Mesodermal cell (in vitro differentiated cells): Measurements from ENCODE around the gene RBM19. TPM values are rescaled to one million over a fixed set of nuclear protein-coding genes. Genes with fewer than 3 reads are reported as not detected.

ENCODE experiments used
- H3K27ac ChIP-seq: 2 replicates; pipeline ENCODE4 v1.7.0; 2013; ENCODE audit warnings: mild to moderate bottlenecking, low read depth, low read length, moderate library complexity; ENCODE audit not compliant: severe bottlenecking
- H3K36me3 ChIP-seq: 2 replicates; pipeline ENCODE4 v1.7.1; 2013; ENCODE audit warnings: mild to moderate bottlenecking, low read length, moderate library complexity; ENCODE audit not compliant: control insufficient read depth, insufficient read depth
- H3K4me1 ChIP-seq: one replicate; pipeline ENCODE4 v1.7.1; 2013; ENCODE audit warnings: mild to moderate bottlenecking, low read length; ENCODE audit not compliant: insufficient read depth, control insufficient read depth, poor library complexity, severe bottlenecking
- H3K4me3 ChIP-seq: 2 replicates; pipeline ENCODE4 v1.7.0; 2013; ENCODE audit warnings: low read length, control low read depth, mild to moderate bottlenecking; ENCODE audit not compliant: insufficient read depth, poor library complexity, severe bottlenecking; ENCODE audit errors: extremely low read depth
- H3K9me3 ChIP-seq: 2 replicates; pipeline ENCODE4 v1.7.1; 2013; ENCODE audit warnings: mild to moderate bottlenecking, low read length, moderate library complexity; ENCODE audit not compliant: control insufficient read depth
- WGBS, 2 experiments: methylation state at CpG; one replicate each; pipeline ENCODE4 v1.1.5; 2013; ENCODE audit warnings: missing lambda C conversion rate in 2 of 2; ENCODE audit not compliant: insufficient coverage in 2 of 2; 5-methylcytosine and 5-hydroxymethylcytosine counted together
- polyA plus RNA-seq, 2 experiments: library from polyadenylated mRNA; stranded (reverse); fragments of 50-300 nt; gene quantifications; one replicate each; pipeline ENCODE4 v1.2.3, GENCODE V29; 2013

Gene RBM19
- 23.5 TPM for polyA plus RNA-seq (2013, experiment 1 of 2)
- polyA plus RNA-seq (2013, experiment 2 of 2), result 21.1 TPM

GRCh38 chr12:113965951-113966797 lies at the start of gene RBM19:
RBM19 (minus strand) TSS chr12:113966325; CDS start chr12:113966227, 98 bp downstream.
- H3K36me3 ChIP-seq, result peaks cover 11% of the 10 kb centered on the region
- H3K27ac ChIP-seq, result peak within 1 kb of the TSS; percentile 66

GRCh38 chr12:114015851-114016250 lies 49.7 kb upstream of the RBM19 start:
- Histone ChIP-seq H3K9me3 (no peaks in the 10 kb centered on the region), H3K36me3 (no peaks in the 10 kb centered on the region), H3K27ac (no peak overlapping the region), H3K4me1 (no peaks in the 10 kb centered on the region), H3K4me3 (no peak overlapping the region)
- 55% methylated on average over 5 to 7 of the region's 7 CpGs for WGBS, 2 experiments

More at GRCh38 chr12:113965951-113966797, at the start of gene RBM19:
- Histone ChIP-seq H3K4me1 (peaks cover 10% of the 10 kb centered on the region), H3K9me3 (no peaks in the 10 kb centered on the region), H3K4me3 (peak within 1 kb of the TSS; percentile 76)
- WGBS, 2 experiments, result 3% methylated on average over 38 to 40 of the region's 46 CpGs

- no peaks in the 10 kb centered on the region for H3K9me3 ChIP-seq
- WGBS, 2 experiments, result 8 to 34% methylated on average over 2 to 4 of the region's 6 CpGs
- no peaks in the 10 kb centered on the region for H3K36me3 ChIP-seq
- H3K4me3 ChIP-seq, result no peak overlapping the region
- H3K4me1 ChIP-seq, result no peaks in the 10 kb centered on the region
- no peak overlapping the region for H3K27ac ChIP-seq
Measured at GRCh38 chr12:114013575-114014345, 47.6 kb upstream of the RBM19 start.

GRCh38 chr12:114012744-114013431 lies 46.8 kb upstream of the RBM19 start:
- Histone ChIP-seq H3K36me3 (no peaks in the 10 kb centered on the region), H3K27ac (no peak overlapping the region), H3K4me1 (no peaks in the 10 kb centered on the region), H3K9me3 (no peaks in the 10 kb centered on the region), H3K4me3 (no peak overlapping the region)
- WGBS, 2 experiments, result 100% methylated on average over 1 of the region's 3 CpGs; no CpG with 5 or more reads in 1 of the 2 experiments

GRCh38 chr12:114011711-114012110 lies 45.6 kb upstream of the RBM19 start:
- H3K9me3 ChIP-seq, result no peaks in the 10 kb centered on the region
- no peak overlapping the region for H3K27ac ChIP-seq
- H3K4me3 ChIP-seq, result no peak overlapping the region
- H3K4me1 ChIP-seq, result no peaks in the 10 kb centered on the region
- no peaks in the 10 kb centered on the region for H3K36me3 ChIP-seq
- WGBS, 2 experiments, result 79 to 87% methylated on average over 8 to 9 of the region's 10 CpGs

- Histone ChIP-seq H3K4me1 (no peaks in the 10 kb centered on the region), H3K36me3 (no peaks in the 10 kb centered on the region)
- WGBS, 2 experiments, result 85 to 92% methylated on average over 10 of the region's 11 CpGs
Measured at GRCh38 chr12:114006482-114007425, 40.6 kb upstream of the RBM19 start.

GRCh38 chr12:114004402-114004801 lies 38.3 kb upstream of the RBM19 start:
- Histone ChIP-seq H3K4me3 (no peak overlapping the region), H3K9me3 (no peaks in the 10 kb centered on the region), H3K36me3 (no peaks in the 10 kb centered on the region), H3K4me1 (no peaks in the 10 kb centered on the region), H3K27ac (no peak overlapping the region)
- 71 to 75% methylated on average over 1 to 2 of the region's 3 CpGs for WGBS, 2 experiments

More at GRCh38 chr12:114006482-114007425, 40.6 kb upstream of the RBM19 start:
- H3K9me3 ChIP-seq, result no peaks in the 10 kb centered on the region
- H3K4me3 ChIP-seq, result no peak overlapping the region
- H3K27ac ChIP-seq, result no peak overlapping the region

- Histone ChIP-seq H3K4me3 (no peak overlapping the region), H3K4me1 (no peaks in the 10 kb centered on the region), H3K27ac (no peak overlapping the region), H3K9me3 (no peaks in the 10 kb centered on the region), H3K36me3 (no peaks in the 10 kb centered on the region)
- WGBS, 2 experiments, result 94 to 96% methylated on average over 4 of the region's 5 CpGs
Measured at GRCh38 chr12:114003286-114003685, 37.2 kb upstream of the RBM19 start.

- Histone ChIP-seq H3K4me1 (no peaks in the 10 kb centered on the region), H3K27ac (no peak overlapping the region), H3K36me3 (no peaks in the 10 kb centered on the region), H3K9me3 (no peaks in the 10 kb centered on the region), H3K4me3 (no peak overlapping the region)
- WGBS, 2 experiments, result 79 to 100% methylated on average over 1 to 2 of the region's 5 CpGs
Measured at GRCh38 chr12:114001511-114002340, 35.6 kb upstream of the RBM19 start.
